Thyroid gland (tissue), 4 donors: Measurements from ENCODE around the gene TTYH1.

ENCODE experiments used
- CTCF ChIP-seq, 6 experiments: fragments of 200-600 bp in 3 of 6; fragments of 450-650 bp in 3 of 6; sonication (generic) in 3 of 6; IDR thresholded peaks; one replicate each; pipeline ENCODE4 v1.5.1; 2016 to 2019; ENCODE audit warnings: antibody characterized with exemption in 6 of 6, mild to moderate bottlenecking in 2 of 6, inconsistent platforms in 1 of 6, moderate library complexity in 1 of 6
- POLR2A ChIP-seq, 2 donors: fragments of 450-650 bp; IDR thresholded peaks; one replicate each; pipeline ENCODE4 v1.6.1; 2017; ENCODE audit warnings: antibody characterized with exemption in 2 of 2, mild to moderate bottlenecking in 2 of 2, moderate library complexity in 1 of 2

GRCh38 chr19:54477650-54478049 lies 62.4 kb downstream of the TTYH1 start:
- TF ChIP-seq POLR2A (IDR thresholded peaks at IDR 0.05) (no peak), CTCF (IDR thresholded peaks at IDR 0.05) (no peak)
